K562 (cell line): Measurements from ENCODE around the gene TMF1. TPM values are rescaled to one million over a fixed set of nuclear protein-coding genes. Genes with fewer than 3 reads are reported as not detected.

ENCODE experiments used
- BRCA1 ChIP-seq, 2 experiments: fragments of 450-650 bp in 1 of 2; sonication (generic) in 1 of 2; formaldehyde crosslinking in 1 of 2; IDR thresholded peaks; 2 replicates each; pipeline versions ENCODE4 v1.5.0 to v1.6.1; 2017 to 2020; ENCODE audit warnings: mild to moderate bottlenecking in 1 of 2, missing genetic modification reagents in 1 of 2
- CC2D1A ChIP-seq: fragments of 450-650 bp; IDR thresholded peaks from 2 replicates; pipeline ENCODE4 v1.6.1; 2017; ENCODE audit warnings: mild to moderate bottlenecking
- CSDE1 ChIP-seq, 2 experiments: fragments of 450-650 bp; IDR thresholded peaks; 2 replicates each; pipeline ENCODE4 v1.6.1; 2016; ENCODE audit warnings: mild to moderate bottlenecking in 1 of 2
- CTCF ChIP-seq, 3 experiments: IDR thresholded peaks in 2 of 3; conservative IDR thresholded peaks in 1 of 3; 2 replicates each; pipeline ENCODE4 v1.5.1; 2011 to 2012; ENCODE audit warnings: low read length in 3 of 3, mild to moderate bottlenecking in 3 of 3, control low read depth in 2 of 3, improper control_type of control experiment in 1 of 3, inconsistent platforms in 1 of 3, low read depth in 1 of 3, mixed read lengths in 1 of 3, moderate library complexity in 1 of 3; ENCODE audit not compliant: insufficient read depth in 2 of 3
- ESRRB ChIP-seq: fragments of 250-450 bp; sonication (Bioruptor Pico); IDR thresholded peaks from 2 replicates; pipeline ENCODE4 v1.5.0; 2020; ENCODE audit warnings: mild to moderate bottlenecking, moderate library complexity, borderline replicate concordance
- JUND ChIP-seq, 2 experiments: IDR thresholded peaks; 2 replicates in 1 of 2; 3 replicates in 1 of 2; pipeline ENCODE4 v1.6.1; 2011; ENCODE audit warnings: borderline replicate concordance in 2 of 2, low read depth in 2 of 2, low read length in 2 of 2, improper control_type of control experiment in 1 of 2, missing biosample characterization in 1 of 2, missing genetic modification characterization in 1 of 2, missing genetic modification reagents in 1 of 2
- SMAD3 ChIP-seq: fragments of 450-650 bp; formaldehyde crosslinking; conservative IDR thresholded peaks from 2 replicates; pipeline ENCODE4 v1.4.0; 2020; ENCODE audit warnings: mild to moderate bottlenecking
- STAG1 ChIP-seq: sonication (generic); formaldehyde crosslinking; IDR thresholded peaks from 2 replicates; pipeline ENCODE4 v1.5.0; 2020; ENCODE audit warnings: missing genetic modification reagents, borderline replicate concordance
- STAT6 ChIP-seq: sonication (generic); formaldehyde crosslinking; IDR thresholded peaks from 2 replicates; pipeline ENCODE4 v1.8.1; 2023; ENCODE audit warnings: mild to moderate bottlenecking, missing genetic modification reagents
- ZBTB5 ChIP-seq: fragments of 450-650 bp; IDR thresholded peaks from 2 replicates; pipeline ENCODE4 v1.6.1; 2017; ENCODE audit warnings: antibody characterized with exemption
- ZFP36 ChIP-seq: fragments of 150-350 bp; IDR thresholded peaks from 2 replicates; pipeline ENCODE4 v1.6.1; 2018; ENCODE audit warnings: low read length, low read depth; ENCODE audit not compliant: partially characterized antibody
- ZNF561 ChIP-seq: fragments of 450-650 bp; formaldehyde crosslinking; conservative IDR thresholded peaks from 2 replicates; pipeline ENCODE4 v1.4.0; 2020; ENCODE audit warnings: mild to moderate bottlenecking, moderate library complexity
- polyA plus RNA-seq, 8 experiments: library from polyadenylated mRNA; depleted of rRNA in 4 of 8; stranded (reverse) in 5 of 8; unstranded in 3 of 8; fragments of >200 nt; fragmentation: Nextera tagmentation in 2 of 8; fragmentation: Illumina TruSeq in 1 of 8; extraction: Ambion mirVana in 2 of 8; extraction: Trizol in 1 of 8; gene quantifications; 2 replicates each; pipeline versions ENCODE4 v1.2.1 to v1.2.3, GENCODE V29; 2011 to 2014; ENCODE audit warnings: inconsistent platforms in 1 of 8, missing spikeins in 1 of 8
- total RNA-seq, 7 experiments: library from RNA; depleted of rRNA in 6 of 7; stranded (reverse); fragments of >200 nt in 6 of 7; fragmentation: Illumina TruSeq in 2 of 7; extraction: Trizol in 2 of 7; gene quantifications; 2 replicates each; pipeline versions ENCODE4 v1.2.1 to v1.2.3, GENCODE V29; 2011 to 2021; ENCODE audit warnings: low replicate concordance in 1 of 7

Gene TMF1
- total and polyA plus RNA-seq, 9 of the 15 experiments (the other 6 are each of a cell fraction or from before 2014, with no cell fraction given): 3.1 to 13.9 (median 10.3) TPM

GRCh38 chr3:68972358-68972979 lies 79.7 kb downstream of the TMF1 start (continued):
- no peak for TF ChIP-seq ESRRB (CRISPR knock-in tag)
- 0 out of 2 replicates have a peak, but pooled peaks have one; percentile 10 for TF ChIP-seq JUND (IDR thresholded peaks at IDR 0.05; ENCODE audit: borderline replicate concordance, low read depth, low read length)
- no peak for TF ChIP-seq JUND (tag; IDR thresholded peaks at IDR 0.05; ENCODE audit: borderline replicate concordance, low read depth, low read length)
- no peak for TF ChIP-seq SMAD3 (CRISPR knock-in tag)
- TF ChIP-seq ZFP36: peak; percentile 16
- no peak for TF ChIP-seq STAG1
- no peak for TF ChIP-seq CSDE1 (IDR thresholded peaks at IDR 0.05)
- no peak for TF ChIP-seq BRCA1 (IDR thresholded peaks at IDR 0.05)
- no peak for TF ChIP-seq BRCA1 (CRISPR knock-in tag; IDR thresholded peaks at IDR 0.05)
- no peak for TF ChIP-seq STAT6 (CRISPR knock-in tag)
- TF ChIP-seq ZNF561 (CRISPR knock-in tag): no peak
- TF ChIP-seq ZBTB5: no peak
- peak; percentile 72 to 80 (median 75) for TF ChIP-seq CTCF (IDR thresholded peaks at IDR 0.05 in 2 of 3, conservative IDR thresholded peaks at IDR 0.05 in 1 of 3; ENCODE audit: insufficient read depth in 2 of 3, low read depth in 1 of 3, low read length in 3 of 3)
- TF ChIP-seq CC2D1A: no peak
